Stimulated activated CD4-positive, alpha-beta T cell treated with anti-CD3 and anti-CD28 coated beads, Interleukin-12 subunit alpha, Interleukin-12 subunit beta, amount 100 ng/mL, for 48 hours (primary cell): Measurements from ENCODE around the gene TMEM115.
A peak's percentile ranks its signal among the peaks of the same experiment; 100 is the strongest.

Experiments used
- DNase-seq, 3 donors: peaks; one replicate each; pipeline ENCODE4 v3.0.0-alpha.2; 2020; ENCODE audit warnings: low read depth in 2 of 3, low spot score in 1 of 3

Gene TMEM115

GRCh38 chr3:50378757-50379156 is 19.4 kb upstream of the TMEM115 start:
- DNase-seq, result no peak

GRCh38 chr3:50378024-50378423 is 18.7 kb upstream of the TMEM115 start:
- no peak for DNase-seq

- DNase-seq, result no peak
Measured at GRCh38 chr3:50375258-50375931, 16.1 kb upstream of the TMEM115 start.

- no peak for DNase-seq
Measured at GRCh38 chr3:50374363-50375257, 15.3 kb upstream of the TMEM115 start.

- DNase-seq, result no peak
Measured at GRCh38 chr3:50373146-50374051, 14.1 kb upstream of the TMEM115 start.

- no peak for DNase-seq
Measured at GRCh38 chr3:50372349-50372748, 13.0 kb upstream of the TMEM115 start.

GRCh38 chr3:50371133-50371685 is 11.9 kb upstream of the TMEM115 start:
- DNase-seq, result no peak

GRCh38 chr3:50370594-50370993 is 11.3 kb upstream of the TMEM115 start:
- DNase-seq, result no peak

- DNase-seq, result no peak
Measured at GRCh38 chr3:50369012-50369670, 9.8 kb upstream of the TMEM115 start.

GRCh38 chr3:50365842-50366220 is 6.5 kb upstream of the TMEM115 start:
- no peak for DNase-seq

- peak; percentile 88 to 92 (median 91) for DNase-seq
Measured at GRCh38 chr3:50365080-50365841, 5.9 kb upstream of the TMEM115 start.

- DNase-seq, result no peak
Measured at GRCh38 chr3:50364573-50365079, 5.3 kb upstream of the TMEM115 start.

- DNase-seq, result no peak
Measured at GRCh38 chr3:50359760-50360110, 414 bp upstream of the TMEM115 start.

GRCh38 chr3:50358355-50358910 is 888 bp downstream of the TMEM115 start:
- no peak for DNase-seq

GRCh38 chr3:50357481-50357880 is 1.8 kb downstream of the TMEM115 start:
- no peak for DNase-seq

GRCh38 chr3:50356553-50356952 is 2.8 kb downstream of the TMEM115 start:
- no peak for DNase-seq

GRCh38 chr3:50355829-50356552 is 3.3 kb downstream of the TMEM115 start:
- no peak for DNase-seq

- DNase-seq, result no peak
Measured at GRCh38 chr3:50354850-50355249, 4.5 kb downstream of the TMEM115 start.
